ENCODE results near the gene PXMP4. TPM values are rescaled to one million over a fixed set of nuclear protein-coding genes. Genes with fewer than 3 reads are reported as not detected.

PXMP4 gene
- total and polyA plus RNA-seq, 7 donors: 4.5 to 8.2 (median 6.6) TPM

DNA sequence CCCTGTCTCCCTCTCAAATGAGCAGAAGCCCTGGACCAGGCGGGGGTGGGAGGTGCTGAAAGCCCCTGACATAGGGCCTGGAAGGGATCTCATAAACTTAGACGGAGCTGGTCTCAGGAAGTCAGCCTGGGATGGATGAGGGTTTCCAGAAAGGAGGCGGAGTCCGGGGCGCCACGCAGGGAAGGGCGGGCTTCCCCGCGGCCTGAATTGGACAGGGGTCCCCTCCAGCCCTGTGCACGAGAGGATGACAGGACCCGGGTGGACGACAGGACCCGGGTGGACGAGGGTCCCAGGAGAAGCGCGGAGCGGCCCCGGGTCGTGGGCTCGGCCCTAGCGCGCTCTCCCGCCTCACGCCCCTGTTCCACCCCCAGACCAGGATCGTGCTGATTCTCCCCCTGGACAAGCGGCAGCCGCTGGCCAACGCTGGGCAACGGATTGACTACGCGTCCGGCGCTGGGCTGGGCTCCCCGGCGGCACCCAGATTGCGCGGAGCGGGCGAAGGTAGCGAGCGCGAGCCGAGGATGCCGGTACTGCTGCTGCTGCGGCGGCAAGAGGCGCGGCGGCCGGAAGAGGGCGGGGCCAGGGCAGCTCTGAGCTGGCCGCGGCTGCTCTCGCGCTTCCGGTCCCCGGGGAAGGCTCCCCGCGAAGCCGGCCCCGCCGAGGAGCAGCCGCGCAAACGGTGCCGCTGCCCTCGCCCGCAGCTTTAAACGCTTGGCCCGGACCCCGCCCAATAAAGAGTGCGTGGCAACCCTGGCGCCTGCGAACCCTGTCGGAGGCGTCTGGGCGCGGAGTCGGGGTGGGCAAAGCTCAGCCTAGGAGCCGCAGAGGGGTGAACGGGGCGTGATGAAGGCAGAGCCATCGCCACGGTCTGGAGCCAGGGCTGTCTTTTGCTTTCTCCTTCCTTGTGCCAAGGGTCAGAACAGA, 56.7 kb downstream of the PXMP4 start:
- Histone ChIP-seq H3K36me3 (peaks cover 14 to 20% (median 16%) of the 10 kb centered on the region in 4 donors), H3K4me1 (peaks cover 0 to 49% (median 37%) of the 10 kb centered on the region in 4 donors), H3K27me3 (no peaks in the 10 kb centered on the region), H3K4me3 (peak overlapping the region; percentile 60 to 77 (median 74)), H3K27ac (peak overlapping the region; percentile 91 to 94 (median 94)), H3K9me3 (no peaks in the 10 kb centered on the region)
- WGBS, 2 donors: 1% methylated on average over 84 of the region's 84 CpGs
- intact Hi-C loops (cut with DNase I): loop anchor here (5.0 kb wide), 1 partner anchor 221 kb away; the partner anchor contains the start of gene SNTA1
- TF ChIP-seq POLR2A (IDR thresholded peaks at IDR 0.05) (peak; percentile 34 to 57), EP300 (IDR thresholded peaks at IDR 0.05) (no peak), CTCF (IDR thresholded peaks at IDR 0.05) (no peak), POLR2AphosphoS5 (IDR thresholded peaks at IDR 0.05) (peak; percentile 49 to 85 (median 69))
- DNase-seq: peak; percentile 91

DNA sequence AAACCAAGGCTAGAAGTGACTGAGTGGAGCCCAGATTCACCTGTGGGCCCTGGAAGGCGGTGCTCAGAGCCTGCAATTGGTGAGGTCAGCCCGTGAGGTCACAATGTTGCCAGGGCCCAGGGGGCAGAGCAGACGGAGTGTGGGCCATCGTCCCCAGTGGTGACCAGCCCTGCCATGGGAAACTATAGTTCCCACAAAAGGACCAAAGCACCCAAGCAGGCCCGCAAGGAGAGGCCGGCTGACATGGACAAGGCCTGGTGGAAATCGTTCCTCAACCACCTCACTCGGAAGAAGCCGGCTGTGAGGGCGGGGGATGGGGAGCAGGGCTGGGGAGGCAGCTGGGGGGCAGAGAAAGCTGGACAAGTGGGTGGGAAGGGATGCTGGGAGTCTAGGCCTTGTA, 57.9 kb downstream of the PXMP4 start, which contains the start of gene C20orf144:
TSS of gene C20orf144 (plus strand) at position 156 of the 400 bp plus-strand sequence. CDS start at position 175, 19 bp downstream.
- no peaks in the 10 kb centered on the region for H3K27me3 ChIP-seq
- peaks cover 0 to 37% (median 28%) of the 10 kb centered on the region in 4 donors for H3K4me1 ChIP-seq
- TF ChIP-seq EP300 (IDR thresholded peaks at IDR 0.05): no peak
- TF ChIP-seq POLR2A (IDR thresholded peaks at IDR 0.05): no peak
- no peak for TF ChIP-seq POLR2AphosphoS5 (IDR thresholded peaks at IDR 0.05)
- TF ChIP-seq CTCF (IDR thresholded peaks at IDR 0.05): no peak
- H3K36me3 ChIP-seq: peaks cover 17 to 33% (median 25%) of the 10 kb centered on the region in 4 donors
- peak within 1 kb of the TSS; percentile 91 to 94 (median 94) for H3K27ac ChIP-seq
- DNase-seq: no peak
- 94 to 95% methylated on average over 10 of the region's 10 CpGs for WGBS, 2 donors
- intact Hi-C loops (cut with DNase I): loop anchor here (5.0 kb wide), 1 partner anchor 220 kb away; the partner anchor contains the start of gene SNTA1
- no peaks in the 10 kb centered on the region for H3K9me3 ChIP-seq
- H3K4me3 ChIP-seq: peak within 1 kb of the TSS; percentile 60 to 77 (median 74)

GRCh38 chr20:33660685-33661058, 59.4 kb downstream of the PXMP4 start:
- intact Hi-C loops (cut with DNase I): loop anchor here (5.0 kb wide), 1 partner anchor 218 kb away; the partner anchor contains the start of gene SNTA1
- DNase-seq: no peak
- WGBS, 2 donors: 88 to 92% methylated on average over 7 of the region's 7 CpGs

More at GRCh38 chr20:33660685-33661058, 59.4 kb downstream of the PXMP4 start:
- H3K9me3 ChIP-seq: no peaks in the 10 kb centered on the region
- H3K36me3 ChIP-seq: peaks cover 17 to 37% (median 25%) of the 10 kb centered on the region in 4 donors
- H3K27me3 ChIP-seq: no peaks in the 10 kb centered on the region
- TF ChIP-seq POLR2A (IDR thresholded peaks at IDR 0.05): no peak
- no peak for TF ChIP-seq CTCF (IDR thresholded peaks at IDR 0.05)
- no peak for TF ChIP-seq POLR2AphosphoS5 (IDR thresholded peaks at IDR 0.05)
- TF ChIP-seq EP300 (IDR thresholded peaks at IDR 0.05): no peak
- no peak overlapping the region for H3K4me3 ChIP-seq
- H3K4me1 ChIP-seq: peaks cover 0 to 25% (median 18%) of the 10 kb centered on the region in 4 donors
- H3K27ac ChIP-seq: no peak overlapping the region

Data from sigmoid colon (tissue), 7 donors.